Keratinocyte (primary cell): ENCODE measurements around the gene GP1BB.

Experiments used
- EZH2 ChIP-seq: IDR thresholded peaks from one replicate; pipeline ENCODE4 v1.6.1; 2012; ENCODE audit warnings: inconsistent platforms, mild to moderate bottlenecking, low read length, moderate library complexity
- TF ChIP-seq, protein P1 (sequence below), 3 experiments: IDR thresholded peaks in 1 of 3; conservative IDR thresholded peaks in 1 of 3; optimal IDR thresholded peaks in 1 of 3; 2 replicates in 2 of 3; 3 replicates in 1 of 3; pipeline versions ENCODE3 to v1.5.1; 2011; ENCODE audit warnings: low read length in 3 of 3, mild to moderate bottlenecking in 3 of 3, moderate library complexity in 2 of 3, control low read depth in 1 of 3, inconsistent platforms in 1 of 3; ENCODE audit not compliant: insufficient read depth in 2 of 3; ENCODE audit errors: extremely low read depth in 1 of 3

GRCh38 chr22:19708321-19709011 lies 14.9 kb upstream of the GP1BB start:
- TF ChIP-seq, protein P1, sequence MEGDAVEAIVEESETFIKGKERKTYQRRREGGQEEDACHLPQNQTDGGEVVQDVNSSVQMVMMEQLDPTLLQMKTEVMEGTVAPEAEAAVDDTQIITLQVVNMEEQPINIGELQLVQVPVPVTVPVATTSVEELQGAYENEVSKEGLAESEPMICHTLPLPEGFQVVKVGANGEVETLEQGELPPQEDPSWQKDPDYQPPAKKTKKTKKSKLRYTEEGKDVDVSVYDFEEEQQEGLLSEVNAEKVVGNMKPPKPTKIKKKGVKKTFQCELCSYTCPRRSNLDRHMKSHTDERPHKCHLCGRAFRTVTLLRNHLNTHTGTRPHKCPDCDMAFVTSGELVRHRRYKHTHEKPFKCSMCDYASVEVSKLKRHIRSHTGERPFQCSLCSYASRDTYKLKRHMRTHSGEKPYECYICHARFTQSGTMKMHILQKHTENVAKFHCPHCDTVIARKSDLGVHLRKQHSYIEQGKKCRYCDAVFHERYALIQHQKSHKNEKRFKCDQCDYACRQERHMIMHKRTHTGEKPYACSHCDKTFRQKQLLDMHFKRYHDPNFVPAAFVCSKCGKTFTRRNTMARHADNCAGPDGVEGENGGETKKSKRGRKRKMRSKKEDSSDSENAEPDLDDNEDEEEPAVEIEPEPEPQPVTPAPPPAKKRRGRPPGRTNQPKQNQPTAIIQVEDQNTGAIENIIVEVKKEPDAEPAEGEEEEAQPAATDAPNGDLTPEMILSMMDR (optimal IDR thresholded peaks at IDR 0.05 in 1 of 3, IDR thresholded peaks at IDR 0.05 in 1 of 3, conservative IDR thresholded peaks at IDR 0.05 in 1 of 3; ENCODE audit: extremely low read depth in 1 of 3, insufficient read depth in 2 of 3, low read length in 3 of 3) = no peak
- no peak for TF ChIP-seq EZH2
